Loucy (cell line): ENCODE results near the gene AKAP1.

Experiments used
- CTCF ChIP-seq: fragments of 200-600 bp; sonication (generic); conservative IDR thresholded peaks from 2 replicates; pipeline ENCODE4 v1.5.1; 2014; ENCODE audit warnings: mild to moderate bottlenecking, antibody characterized with exemption, low read length
- EZH2phosphoT487 ChIP-seq: fragments of 200-600 bp; IDR thresholded peaks from 2 replicates; pipeline ENCODE4 v1.6.1; 2018; ENCODE audit warnings: antibody characterized with exemption, mild to moderate bottlenecking, moderate library complexity, borderline replicate concordance

- no peak for TF ChIP-seq CTCF
- TF ChIP-seq EZH2phosphoT487: no peak
Measured at GRCh38 chr17:57077000-57077399, 8.0 kb upstream of the AKAP1 start.
